ENCODE data around the gene FKBP8. TPM values are rescaled to one million over a fixed set of nuclear protein-coding genes. Genes with fewer than 3 reads are reported as not detected.

The FKBP8 gene
- total RNA-seq, 1 donor from 2014 or later = 246 TPM

DNA sequence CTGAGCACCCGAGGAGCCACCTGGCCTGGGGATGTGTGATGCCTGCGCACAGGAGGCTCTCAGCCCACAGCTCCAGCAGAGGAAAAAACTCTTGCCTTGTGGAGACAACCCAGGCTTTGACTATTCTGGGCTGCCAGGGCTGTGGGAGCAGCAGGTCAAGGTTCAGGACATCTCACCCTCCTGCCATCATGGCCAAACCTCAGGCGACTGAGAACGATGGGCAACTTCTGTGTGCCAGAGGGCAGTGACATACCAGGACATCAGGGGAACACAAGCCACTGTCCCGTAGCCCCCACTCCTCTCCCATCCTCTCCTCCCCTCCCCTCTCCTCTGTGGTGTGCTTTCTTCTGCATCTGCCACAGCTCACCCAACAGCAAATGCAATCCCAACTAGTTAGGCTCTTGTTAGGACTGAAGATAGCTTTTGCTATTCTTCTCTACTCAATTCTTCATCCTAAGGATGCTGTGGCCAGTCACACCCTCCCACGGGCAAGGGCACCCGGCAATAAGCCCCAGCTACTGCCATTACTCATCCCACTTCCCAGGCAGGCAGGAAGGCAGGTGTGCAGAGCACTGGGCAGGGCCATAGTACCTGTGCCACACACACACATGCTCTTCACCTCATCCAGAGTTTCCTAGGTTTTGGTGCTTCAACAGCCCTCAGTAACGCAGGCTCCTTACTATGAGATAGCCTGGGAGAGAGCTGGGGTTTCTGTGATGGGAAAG, 38.3 kb downstream of the FKBP8 start:
- Mint-ChIP-seq H3K9me3 (ENCODE audit: unreplicated experiment) (no peaks in the 10 kb centered on the region), H3K27ac (ENCODE audit: unreplicated experiment) (no peak overlapping the region), H3K27me3 (ENCODE audit: low read depth, unreplicated experiment) (no peaks in the 10 kb centered on the region), H3K36me3 (ENCODE audit: low read depth, unreplicated experiment) (peaks cover 7% of the 10 kb centered on the region), H3K4me1 (ENCODE audit: low read depth, unreplicated experiment) (peaks cover 28% of the 10 kb centered on the region), H3K4me3 (ENCODE audit: unreplicated experiment) (no peak overlapping the region)
- Histone ChIP-seq H3K79me2 (ENCODE audit: insufficient read depth, low read length) (peaks cover 100% of the 10 kb centered on the region), H3K36me3 (ENCODE audit: insufficient read depth, low read length) (no peaks in the 10 kb centered on the region), H3K4me2 (ENCODE audit: low read length) (no peak overlapping the region), H3K27me3 (ENCODE audit: insufficient read depth, low read length) (no peaks in the 10 kb centered on the region), H3K4me3 (ENCODE audit: insufficient read depth, low read depth, low read length) (no peak overlapping the region), H4K20me1 (ENCODE audit: insufficient read depth, low read length) (peaks cover 100% of the 10 kb centered on the region), H3K4me1 (ENCODE audit: insufficient read depth, low read length) (peaks cover 16% of the 10 kb centered on the region), H2AFZ (ENCODE audit: low read depth, low read length) (no peak overlapping the region), H3K9ac (ENCODE audit: low read length) (no peak overlapping the region), H3K27ac (ENCODE audit: low read depth, low read length) (no peak overlapping the region), H3K9me3 (ENCODE audit: insufficient read depth, low read depth, low read length) (no peaks in the 10 kb centered on the region)
- TF ChIP-seq, protein P1, sequence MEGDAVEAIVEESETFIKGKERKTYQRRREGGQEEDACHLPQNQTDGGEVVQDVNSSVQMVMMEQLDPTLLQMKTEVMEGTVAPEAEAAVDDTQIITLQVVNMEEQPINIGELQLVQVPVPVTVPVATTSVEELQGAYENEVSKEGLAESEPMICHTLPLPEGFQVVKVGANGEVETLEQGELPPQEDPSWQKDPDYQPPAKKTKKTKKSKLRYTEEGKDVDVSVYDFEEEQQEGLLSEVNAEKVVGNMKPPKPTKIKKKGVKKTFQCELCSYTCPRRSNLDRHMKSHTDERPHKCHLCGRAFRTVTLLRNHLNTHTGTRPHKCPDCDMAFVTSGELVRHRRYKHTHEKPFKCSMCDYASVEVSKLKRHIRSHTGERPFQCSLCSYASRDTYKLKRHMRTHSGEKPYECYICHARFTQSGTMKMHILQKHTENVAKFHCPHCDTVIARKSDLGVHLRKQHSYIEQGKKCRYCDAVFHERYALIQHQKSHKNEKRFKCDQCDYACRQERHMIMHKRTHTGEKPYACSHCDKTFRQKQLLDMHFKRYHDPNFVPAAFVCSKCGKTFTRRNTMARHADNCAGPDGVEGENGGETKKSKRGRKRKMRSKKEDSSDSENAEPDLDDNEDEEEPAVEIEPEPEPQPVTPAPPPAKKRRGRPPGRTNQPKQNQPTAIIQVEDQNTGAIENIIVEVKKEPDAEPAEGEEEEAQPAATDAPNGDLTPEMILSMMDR (IDR thresholded peaks at IDR 0.05; ENCODE audit: insufficient read depth, low read depth, low read length) = no peak
- no peak for TF ChIP-seq EZH2 (IDR thresholded peaks at IDR 0.05; ENCODE audit: insufficient read depth, low read length)
- DNase-seq (ENCODE audit: low read depth) (no peak), FAIRE-seq (no peak)

DNA sequence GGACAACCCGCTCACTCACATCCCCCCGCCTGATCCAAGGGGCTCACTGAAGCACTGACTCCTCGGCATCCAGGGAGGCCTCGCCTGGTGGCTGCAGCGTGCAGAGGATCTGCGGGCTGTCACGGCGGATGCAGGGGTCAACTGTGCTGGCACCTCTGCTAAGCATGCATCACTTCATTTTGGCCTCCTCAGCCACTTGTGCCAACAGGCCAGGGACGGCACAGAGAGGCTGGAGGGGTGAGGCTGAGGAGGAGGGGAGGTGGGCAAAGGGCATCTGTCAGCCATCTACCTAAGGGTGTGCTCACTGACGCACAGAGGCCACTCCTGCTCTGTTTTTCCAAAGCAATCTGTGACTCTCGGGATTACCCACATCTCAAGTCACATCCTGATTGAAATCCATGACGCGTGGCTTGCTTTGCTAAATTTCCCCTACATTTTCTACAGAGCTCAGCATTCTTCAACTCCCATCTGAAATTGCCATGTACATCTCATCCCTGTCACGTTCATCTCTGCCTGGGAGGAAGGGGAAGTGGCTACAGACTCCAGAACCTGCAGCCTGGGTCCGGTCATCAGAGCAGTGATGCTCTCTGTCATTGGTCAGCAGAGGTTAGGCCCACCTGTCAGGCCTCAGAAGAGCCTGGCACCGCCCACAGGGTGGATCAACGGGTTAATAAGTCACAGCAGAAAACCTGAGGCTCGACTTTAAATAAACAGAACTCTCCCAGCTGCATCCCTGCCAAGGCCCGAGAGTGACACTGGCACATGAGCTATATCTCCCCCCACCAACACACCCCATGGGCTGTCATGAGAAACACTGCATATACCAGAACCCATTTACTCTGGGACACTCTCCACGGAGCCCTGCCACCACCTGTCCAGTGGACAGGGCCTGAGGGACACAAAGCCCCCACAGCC, 39.1 kb downstream of the FKBP8 start:
- H4K20me1 ChIP-seq (ENCODE audit: insufficient read depth, low read length) = peaks cover 100% of the 10 kb centered on the region
- peaks cover 100% of the 10 kb centered on the region for H3K79me2 ChIP-seq (ENCODE audit: insufficient read depth, low read length)
- no peak overlapping the region for H3K27ac Mint-ChIP-seq (ENCODE audit: unreplicated experiment)
- no peak for FAIRE-seq
- H3K4me3 ChIP-seq (ENCODE audit: insufficient read depth, low read depth, low read length) = no peak overlapping the region
- no peaks in the 10 kb centered on the region for H3K9me3 ChIP-seq (ENCODE audit: insufficient read depth, low read depth, low read length)
- H3K4me2 ChIP-seq (ENCODE audit: low read length) = no peak overlapping the region
- H3K4me1 ChIP-seq (ENCODE audit: insufficient read depth, low read length) = peaks cover 16% of the 10 kb centered on the region
- no peaks in the 10 kb centered on the region for H3K9me3 Mint-ChIP-seq (ENCODE audit: unreplicated experiment)
- peaks cover 7% of the 10 kb centered on the region for H3K36me3 Mint-ChIP-seq (ENCODE audit: low read depth, unreplicated experiment)
- H3K4me3 Mint-ChIP-seq (ENCODE audit: unreplicated experiment) = no peak overlapping the region
- H3K27ac ChIP-seq (ENCODE audit: low read depth, low read length) = no peak overlapping the region
- no peak overlapping the region for H3K9ac ChIP-seq (ENCODE audit: low read length)
- DNase-seq (ENCODE audit: low read depth) = no peak
- TF ChIP-seq, protein P1 (IDR thresholded peaks at IDR 0.05; ENCODE audit: insufficient read depth, low read depth, low read length) = no peak
- no peak for TF ChIP-seq EZH2 (IDR thresholded peaks at IDR 0.05; ENCODE audit: insufficient read depth, low read length)
- no peak overlapping the region for H2AFZ ChIP-seq (ENCODE audit: low read depth, low read length)
- H3K36me3 ChIP-seq (ENCODE audit: insufficient read depth, low read length) = no peaks in the 10 kb centered on the region
- no peaks in the 10 kb centered on the region for H3K27me3 Mint-ChIP-seq (ENCODE audit: low read depth, unreplicated experiment)
- peaks cover 28% of the 10 kb centered on the region for H3K4me1 Mint-ChIP-seq (ENCODE audit: low read depth, unreplicated experiment)
- H3K27me3 ChIP-seq (ENCODE audit: insufficient read depth, low read length) = no peaks in the 10 kb centered on the region
